Retina (tissue), 1 donor: ENCODE data around the gene STARD13.

Experiments used
- DNase-seq: peaks from one replicate; pipeline ENCODE4 v3.0.0-alpha.2; 2016

The STARD13 gene

GRCh38 chr13:33285420-33286124 lies at the start of gene STARD13:
TSS of gene STARD13 (minus strand) at chr13:33285755. CDS start at chr13:33285638, 117 bp downstream.
- DNase-seq, result peak; percentile 81

GRCh38 chr13:33334831-33335230 lies 49.3 kb upstream of the STARD13 start:
- DNase-seq, result no peak

GRCh38 chr13:33331962-33332361 lies 46.4 kb upstream of the STARD13 start:
- DNase-seq, result no peak

DNA sequence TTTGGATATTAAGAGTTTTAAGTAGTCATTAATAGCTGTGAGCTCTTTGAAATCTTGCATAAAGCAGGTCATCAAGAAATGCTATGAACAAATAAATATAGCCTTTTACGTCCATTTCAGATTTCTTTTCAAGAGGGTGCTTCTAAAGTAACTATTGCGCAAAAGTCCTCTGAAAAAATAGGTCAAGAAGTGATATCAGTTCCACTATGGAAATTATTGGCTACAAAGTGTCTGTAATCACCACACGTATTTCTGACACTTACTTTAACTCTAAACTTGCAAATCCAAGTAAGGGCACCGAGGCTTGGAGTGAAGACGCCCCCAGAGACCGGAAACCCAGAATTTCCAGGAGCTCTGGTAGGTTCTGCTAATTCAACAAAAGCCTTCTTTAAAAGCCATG lies 44.9 kb upstream of the STARD13 start:
- DNase-seq, result no peak

DNA sequence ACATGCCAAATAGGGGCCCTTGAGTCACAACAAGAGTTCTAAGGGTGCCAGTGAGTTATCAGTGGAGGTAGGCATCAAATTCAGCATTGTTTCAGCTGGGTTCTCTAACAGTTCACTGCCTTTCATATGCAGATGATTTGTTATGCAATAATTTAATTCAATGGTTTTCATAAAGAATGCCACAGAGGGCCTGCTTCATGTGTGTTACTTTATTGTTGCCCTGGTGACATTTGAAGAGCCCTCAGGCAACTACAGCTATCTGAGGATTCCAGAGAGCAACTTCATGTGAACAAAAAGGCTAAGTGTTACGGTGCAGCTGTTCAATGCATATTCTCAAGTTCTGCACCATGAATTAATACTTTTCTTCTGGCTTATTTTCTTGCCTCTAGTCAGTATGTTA lies 43.1 kb upstream of the STARD13 start:
- no peak for DNase-seq

GRCh38 chr13:33326723-33327122 lies 41.2 kb upstream of the STARD13 start:
- no peak for DNase-seq

DNA sequence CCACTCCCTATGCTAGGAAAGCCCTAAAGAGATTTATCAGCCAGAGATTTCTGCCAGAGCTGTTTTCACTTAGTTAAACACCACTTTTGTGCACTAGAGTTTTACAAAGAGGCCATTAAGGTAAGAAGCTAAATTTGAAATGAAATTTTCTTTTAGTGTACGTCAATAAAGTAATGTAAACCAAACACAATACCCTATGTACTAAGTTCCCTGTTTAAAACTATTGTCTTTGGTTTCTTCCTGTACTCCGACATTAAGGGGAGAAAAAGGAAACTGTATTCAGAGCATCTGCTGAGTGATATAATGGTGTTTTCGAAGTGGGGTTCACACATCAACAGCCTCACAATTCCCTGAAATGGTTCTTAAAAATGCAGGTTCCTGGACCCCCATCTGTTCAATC lies 40.7 kb upstream of the STARD13 start:
- DNase-seq, result no peak

DNA sequence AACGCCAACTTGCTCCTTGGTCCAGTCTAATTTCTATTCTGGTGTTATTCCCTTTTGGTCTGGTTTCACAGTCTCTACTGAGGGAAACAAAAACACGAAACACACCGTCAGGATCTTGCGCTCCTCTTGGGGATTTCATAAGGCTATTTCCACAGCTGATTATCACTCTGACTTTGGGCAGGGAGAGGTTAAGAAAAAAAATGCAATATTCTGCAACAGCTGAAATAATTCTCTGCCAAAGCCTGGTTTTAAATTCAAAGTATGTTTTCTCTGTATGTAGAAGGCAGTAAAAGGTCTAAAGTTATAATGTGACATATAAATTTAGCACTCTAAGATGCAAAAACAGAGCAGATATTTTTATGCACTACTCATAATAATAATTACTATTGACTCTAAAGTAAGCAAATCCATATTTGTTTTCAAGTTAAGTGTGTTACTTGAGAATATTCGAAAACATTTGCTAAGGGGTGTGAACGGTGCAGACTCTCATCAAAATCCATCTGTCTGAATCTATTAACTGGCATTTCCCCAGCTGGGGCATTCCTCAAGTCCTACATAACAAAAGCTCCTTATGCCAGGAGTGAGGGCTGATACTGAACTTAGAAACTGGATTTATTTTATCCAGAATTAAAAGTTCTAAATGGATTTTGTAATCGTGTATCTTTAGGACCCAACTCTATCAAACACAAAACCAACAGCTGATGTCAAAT lies 38.4 kb upstream of the STARD13 start:
- no peak for DNase-seq

DNA sequence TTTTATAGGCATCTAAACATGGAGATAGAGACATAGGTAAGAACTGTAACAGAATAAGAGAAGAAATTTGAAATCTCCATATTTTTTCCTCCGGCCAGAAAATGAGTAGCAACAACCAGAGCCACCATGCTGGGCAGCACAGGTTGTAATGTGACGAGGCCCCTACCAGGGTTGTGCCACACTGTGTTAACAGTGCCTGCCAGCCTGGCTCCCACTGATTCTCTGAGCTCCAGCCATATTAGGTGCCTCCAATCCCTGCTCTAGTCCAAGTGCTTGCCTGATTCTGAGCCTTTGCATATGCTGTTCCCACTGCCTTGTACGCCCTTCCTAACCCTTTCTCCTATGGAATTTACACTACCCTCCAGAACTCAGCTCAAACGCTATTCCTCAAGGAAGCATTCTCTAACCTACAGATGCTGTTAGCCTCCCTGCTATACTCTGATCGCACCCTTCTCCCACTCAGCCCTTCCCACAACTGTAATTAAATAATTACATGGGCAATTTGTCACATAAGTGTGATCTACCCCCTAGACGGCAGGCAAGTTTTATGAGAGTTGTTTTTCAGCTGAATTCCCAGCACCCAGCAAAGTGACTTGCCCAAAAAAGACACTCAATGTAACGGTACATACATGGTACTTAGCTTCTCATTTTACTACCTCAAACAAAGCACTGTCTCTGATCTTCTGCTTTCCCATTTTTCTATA lies 37.6 kb upstream of the STARD13 start:
- no peak for DNase-seq

- no peak for DNase-seq
Observed at GRCh38 chr13:33322543-33322809, 36.9 kb upstream of the STARD13 start.

DNA sequence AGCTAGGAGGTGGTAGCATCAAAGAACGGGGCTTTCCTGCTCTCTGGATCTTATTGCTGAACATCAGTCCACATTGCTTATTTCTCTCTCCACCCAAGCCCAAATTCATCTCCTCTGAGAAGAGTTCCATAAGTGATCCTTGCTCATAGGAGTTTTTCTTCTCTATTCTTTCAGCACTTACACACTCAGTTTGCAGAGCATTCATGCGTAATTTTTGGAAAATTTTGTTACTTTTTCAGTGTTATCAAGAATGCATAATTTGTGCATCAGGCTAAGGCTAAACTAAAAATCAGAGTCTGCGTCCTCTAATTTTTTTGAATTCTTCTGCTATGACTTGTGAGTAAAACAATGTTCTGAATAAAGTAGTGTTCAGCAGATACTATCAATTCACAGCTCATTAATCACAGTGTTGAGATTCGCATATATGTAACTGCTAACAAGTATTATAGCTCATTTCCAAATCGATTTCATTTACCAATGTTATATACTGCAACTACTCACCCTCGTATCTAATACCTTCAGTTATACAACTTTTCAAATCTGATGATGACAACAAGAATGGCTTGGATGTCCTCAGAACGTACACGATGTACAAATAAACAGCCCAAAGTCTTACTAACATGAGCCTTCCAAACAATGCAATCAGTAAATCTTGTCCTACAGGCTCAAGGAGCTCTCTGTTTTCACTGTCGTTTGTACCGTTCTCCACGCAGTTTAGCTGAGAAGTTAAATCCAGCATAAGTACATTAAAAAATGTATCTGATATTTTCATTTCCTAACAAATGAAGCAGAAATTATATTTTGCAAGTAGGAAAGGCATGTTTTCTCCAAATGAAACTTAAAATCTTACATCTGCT lies 36.4 kb upstream of the STARD13 start:
- no peak for DNase-seq

DNA sequence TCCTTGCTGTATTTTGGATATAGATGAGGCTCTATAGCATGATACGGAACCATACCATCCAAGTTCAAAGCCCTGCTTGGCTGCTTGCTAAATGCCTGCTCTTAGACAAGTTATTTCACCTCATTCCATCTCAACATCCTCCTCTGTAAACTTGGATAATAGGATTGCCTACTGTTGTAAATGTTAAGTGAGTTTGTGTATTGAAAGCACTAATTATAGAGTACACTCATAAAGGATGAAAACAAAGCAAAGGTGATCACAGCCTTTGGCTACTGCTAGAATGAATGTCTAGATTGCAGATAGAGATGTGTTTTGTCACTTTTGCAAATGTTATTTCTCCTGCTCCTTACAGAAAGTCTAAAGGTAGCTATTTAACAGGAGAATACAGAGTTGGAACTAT lies 34.3 kb upstream of the STARD13 start:
- DNase-seq, result no peak

DNA sequence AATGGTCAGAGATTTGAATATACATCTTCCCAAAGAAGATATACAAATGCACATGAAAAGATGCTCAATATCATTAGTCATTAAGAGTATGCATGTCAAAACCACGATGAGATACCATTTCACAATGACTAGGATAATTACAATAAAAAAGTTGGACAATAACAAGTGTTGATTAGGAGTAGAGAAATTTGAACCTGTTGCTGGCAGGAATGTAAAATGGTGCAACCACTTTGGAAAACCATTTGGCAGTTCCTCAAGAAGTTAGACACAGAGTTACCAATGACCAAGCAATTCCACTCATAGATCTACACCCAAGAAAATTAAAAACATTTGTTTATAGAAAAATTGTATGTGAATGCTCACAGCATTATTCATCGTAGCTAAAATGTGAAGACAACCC lies 33.2 kb upstream of the STARD13 start:
- DNase-seq, result no peak

- no peak for DNase-seq
Observed at GRCh38 chr13:33318037-33318436, 32.5 kb upstream of the STARD13 start.

GRCh38 chr13:33316890-33317289 lies 31.3 kb upstream of the STARD13 start:
- no peak for DNase-seq

DNA sequence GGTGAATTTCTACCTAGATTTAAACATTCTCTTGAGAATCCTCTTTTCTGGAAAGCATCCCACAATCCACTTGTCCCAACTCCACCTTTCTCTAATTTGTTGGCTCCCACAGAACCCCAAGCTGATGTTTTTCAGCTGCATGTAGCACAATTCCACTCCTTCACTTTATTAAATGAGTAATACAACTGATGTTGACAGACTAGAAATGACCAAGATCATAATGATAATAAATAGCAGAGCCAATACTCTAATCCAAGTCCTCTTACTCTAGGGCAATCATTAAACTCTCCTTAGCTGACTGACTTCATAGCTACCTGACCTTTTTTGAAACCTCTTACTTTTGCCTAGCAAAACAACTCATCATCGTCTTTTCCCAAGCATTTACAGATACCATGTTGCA lies 27.9 kb upstream of the STARD13 start:
- no peak for DNase-seq

GRCh38 chr13:33312861-33313212 lies 27.3 kb upstream of the STARD13 start:
- no peak for DNase-seq

DNA sequence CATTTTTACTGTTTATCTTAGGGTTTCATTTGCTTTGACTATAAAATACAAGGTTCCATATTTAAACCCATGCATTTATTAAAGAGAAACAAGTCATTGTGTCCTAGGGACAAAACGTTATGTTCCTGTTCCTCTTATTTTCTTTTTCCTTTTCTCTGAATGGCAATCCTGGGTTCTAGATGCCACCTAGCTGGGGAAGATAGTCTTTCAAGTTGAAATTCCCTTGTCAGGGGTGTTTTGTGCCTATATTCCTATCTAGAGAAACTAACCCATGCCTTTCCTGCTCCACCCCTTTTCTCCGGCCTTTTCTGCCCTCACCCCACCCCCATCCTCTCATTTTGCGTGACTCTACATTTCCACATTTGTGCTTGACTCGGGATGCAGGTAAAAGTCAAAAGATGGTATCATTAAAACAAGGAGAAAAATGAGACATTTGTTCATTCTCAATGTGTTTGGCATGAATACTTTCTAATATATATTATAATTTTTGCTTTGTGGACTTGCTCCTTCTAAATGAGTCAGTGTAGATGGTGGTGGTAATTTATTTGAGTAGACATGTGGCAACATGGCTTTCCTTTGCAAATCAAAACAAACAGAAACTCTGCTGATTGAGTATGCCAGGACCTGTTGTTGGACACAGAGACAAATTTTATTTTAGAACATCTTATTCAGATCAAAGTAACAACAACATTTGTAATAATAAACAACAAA lies 26.8 kb upstream of the STARD13 start:
- no peak for DNase-seq

DNA sequence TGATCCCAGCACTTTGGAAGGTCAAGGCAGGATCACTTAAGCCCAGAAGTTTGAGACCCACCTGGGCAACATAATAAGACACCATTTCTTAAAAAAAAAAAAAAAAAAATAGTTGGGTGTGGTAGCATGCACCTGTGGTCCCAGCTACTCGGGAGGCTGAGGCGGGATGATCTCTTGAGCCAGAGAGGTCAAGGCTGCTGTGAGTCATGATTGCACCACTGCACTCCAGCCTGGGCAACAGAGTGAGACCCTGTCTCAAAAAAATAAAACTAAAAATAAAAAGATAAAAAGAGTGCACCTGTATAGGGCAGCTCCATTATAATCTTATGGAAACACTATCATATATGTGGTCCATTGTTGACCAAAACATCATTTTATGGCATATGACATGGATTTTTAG lies 25.5 kb upstream of the STARD13 start:
- no peak for DNase-seq

GRCh38 chr13:33310245-33311038 lies 24.9 kb upstream of the STARD13 start:
- no peak for DNase-seq

DNA sequence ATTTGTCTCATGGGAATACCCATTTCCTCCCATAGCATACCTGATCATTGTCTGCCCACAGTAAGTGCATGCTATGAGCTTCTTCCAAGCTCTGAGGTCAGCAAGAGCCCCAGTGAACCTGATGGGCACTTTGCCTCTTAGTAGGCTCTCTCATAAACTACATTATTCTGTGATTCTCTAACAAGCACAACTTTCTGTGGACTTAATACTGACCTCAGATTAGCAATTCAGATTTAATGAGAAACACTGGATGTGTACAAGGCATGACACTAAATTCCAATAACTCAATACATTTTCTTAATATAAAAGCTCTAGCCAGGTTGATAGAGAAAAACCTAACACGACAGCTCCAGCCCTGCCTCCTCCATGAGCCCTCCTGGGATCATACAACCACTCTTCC lies 23.3 kb upstream of the STARD13 start:
- DNase-seq, result no peak

GRCh38 chr13:33307843-33308242 lies 22.3 kb upstream of the STARD13 start:
- no peak for DNase-seq
